ENCODE measurements around the gene FGFRL1.
"Not testable (repeated sequence)": the region's sequence is repeated elsewhere in the genome, so short reads cannot be mapped to it uniquely, and the experiment has no call there.

Gene FGFRL1

DNA sequence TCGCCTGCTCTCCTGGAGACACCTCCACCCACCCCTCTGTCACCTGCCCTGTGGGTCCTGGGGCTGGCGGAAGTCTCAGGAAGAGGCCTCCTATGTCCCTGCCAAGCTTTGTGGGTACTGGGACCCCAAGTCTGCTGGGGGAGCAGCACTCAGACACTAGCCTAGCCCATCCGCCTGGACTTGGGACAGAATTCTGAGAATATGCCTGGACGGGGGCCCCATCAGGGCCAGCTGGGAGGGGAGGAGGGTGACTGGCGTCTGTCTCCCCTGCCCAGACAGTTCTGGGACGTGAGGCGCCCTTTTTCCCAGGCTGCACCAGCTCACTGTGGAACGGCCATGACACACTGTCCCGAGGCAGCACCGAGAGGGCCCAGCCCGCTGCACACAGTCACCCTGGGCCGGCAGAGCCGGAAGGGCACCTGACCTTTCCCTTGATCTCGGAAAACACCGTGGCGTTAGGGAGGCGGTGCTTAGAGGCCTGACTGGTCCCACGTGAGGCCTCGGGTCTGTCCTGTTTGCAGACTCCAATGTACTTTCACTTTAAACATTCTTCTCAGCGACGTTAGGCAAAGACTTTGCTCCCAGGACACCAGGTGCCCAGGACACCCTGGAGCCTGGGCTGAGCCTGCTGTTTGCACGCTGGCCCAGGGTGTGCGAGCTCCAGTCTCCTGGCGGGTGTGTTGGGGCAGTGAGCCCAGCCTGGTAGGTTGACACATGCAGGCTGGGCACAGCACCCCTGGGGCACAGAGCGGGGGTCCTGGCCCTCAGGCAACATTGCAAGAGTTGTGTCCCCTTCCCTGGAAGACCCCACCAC, 18.9 kb upstream of the FGFRL1 start:
- DNase-seq (ENCODE audit: low read depth) = no peak

DNA sequence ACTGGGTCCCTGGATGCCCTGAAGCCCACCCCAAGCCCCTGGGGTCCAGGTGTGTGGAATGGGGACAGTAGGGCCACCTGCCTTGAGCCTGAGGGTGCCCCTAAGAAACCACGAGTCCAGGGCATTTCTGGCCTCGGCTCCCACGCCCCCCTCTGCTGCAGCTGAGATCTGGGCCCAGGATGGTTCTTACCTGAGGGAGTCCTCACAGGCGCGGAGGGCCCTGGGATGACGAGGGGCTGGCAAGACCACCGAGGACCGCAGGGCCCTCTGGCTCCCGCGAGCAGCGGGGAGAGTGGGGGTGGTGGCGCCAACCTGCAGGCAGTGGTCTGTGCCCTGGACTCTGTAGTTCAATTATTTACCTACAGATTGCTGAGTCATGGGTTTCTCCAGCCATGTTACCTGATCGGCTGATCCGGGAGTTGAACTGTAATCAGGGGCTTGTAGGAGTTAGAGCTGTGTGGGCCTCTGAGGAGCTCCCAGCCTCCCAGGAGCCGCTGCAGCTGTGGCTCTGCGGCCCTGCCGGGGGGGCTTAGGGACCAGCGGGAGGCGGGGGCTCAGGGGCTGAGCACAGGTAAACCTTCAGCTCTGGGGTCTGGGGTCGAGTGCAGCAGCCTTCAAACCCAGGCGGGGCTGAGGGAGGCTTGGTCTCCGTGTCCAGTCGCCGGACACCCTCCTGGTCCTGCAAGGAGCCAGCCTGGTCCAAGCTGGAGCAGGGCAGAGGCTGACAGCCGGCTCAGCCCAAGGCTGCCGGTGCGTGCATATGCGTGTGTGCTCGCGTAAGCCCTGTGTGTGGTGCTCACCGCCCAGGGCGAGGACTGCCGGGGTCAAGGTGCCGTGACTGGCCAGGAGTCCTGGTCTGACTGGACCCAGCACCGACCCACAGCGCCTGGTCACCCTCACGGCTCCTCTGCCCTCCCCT, 18.1 kb upstream of the FGFRL1 start, which contains the start of gene SLC26A1:
Gene SLC26A1 (minus strand): TSS at position 294 of the 919 bp plus-strand sequence. CDS start 1,701 bp downstream, outside the sequence.
- no peak for DNase-seq (ENCODE audit: low read depth)

- no peak for DNase-seq (ENCODE audit: low read depth)
Measured at GRCh38 chr4:995311-996026, 16.0 kb upstream of the FGFRL1 start.

- no peak for DNase-seq (ENCODE audit: low read depth)
Measured at GRCh38 chr4:996030-996996, 15.1 kb upstream of the FGFRL1 start.

DNA sequence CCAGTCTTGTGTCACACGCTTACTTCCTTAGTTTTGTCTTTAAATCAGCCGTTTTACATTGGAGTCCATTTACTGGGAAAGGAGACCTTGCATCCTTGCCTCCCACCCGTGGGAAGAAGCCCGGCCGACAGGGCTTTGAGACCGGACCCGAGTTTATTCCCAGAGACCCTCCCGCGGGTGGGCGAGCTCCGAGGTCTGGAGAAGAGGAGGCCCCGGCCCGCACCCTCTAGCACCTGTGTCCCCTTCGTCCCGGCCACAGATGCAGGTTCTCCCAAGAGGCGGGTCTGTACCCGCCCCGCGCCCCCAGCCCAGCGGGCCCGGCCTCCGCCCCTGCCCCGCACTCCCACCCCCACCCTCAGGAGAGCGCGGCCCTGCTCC, 14.4 kb upstream of the FGFRL1 start:
- DNase-seq (ENCODE audit: low read depth) = no peak

DNA sequence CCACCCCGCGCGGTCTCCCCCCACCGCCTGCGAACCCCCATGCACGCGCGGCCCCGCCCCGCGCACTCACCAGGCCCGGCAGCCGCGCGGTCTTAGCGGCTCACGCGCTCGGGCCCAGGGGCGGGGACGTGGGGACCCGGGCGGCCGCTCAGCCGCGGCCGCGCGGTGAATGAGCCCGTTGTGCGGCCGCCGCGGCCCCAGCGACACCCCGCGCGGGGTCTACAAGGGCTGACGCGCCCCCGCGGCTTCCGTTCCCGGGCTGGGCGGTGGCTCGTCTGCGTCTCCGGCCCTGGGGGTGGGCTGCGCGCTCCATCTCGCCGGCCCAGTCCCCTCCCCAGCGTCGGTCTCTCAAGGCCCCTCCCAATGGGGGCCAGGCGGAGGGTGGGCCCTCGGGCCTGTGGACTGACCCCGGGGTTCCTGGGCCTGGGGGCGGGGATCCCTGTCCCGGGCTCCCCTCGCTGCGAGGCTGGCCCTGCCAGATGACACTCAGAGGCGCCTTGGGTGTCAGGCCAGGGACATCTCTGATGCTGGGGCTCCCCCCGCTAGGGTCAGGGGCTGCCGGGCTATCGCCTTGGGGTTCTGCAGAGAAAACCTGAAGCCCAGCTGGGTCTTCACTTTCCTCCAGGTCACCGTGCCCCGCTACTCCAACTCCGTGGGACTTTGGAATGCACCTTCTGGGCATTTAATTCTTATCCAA, 13.9 kb upstream of the FGFRL1 start:
- no peak for DNase-seq (ENCODE audit: low read depth)

GRCh38 chr4:998096-998691, 13.2 kb upstream of the FGFRL1 start:
- no peak for DNase-seq (ENCODE audit: low read depth)

- DNase-seq (ENCODE audit: low read depth) = not testable (repeated sequence)
Measured at GRCh38 chr4:999240-999863, 12.1 kb upstream of the FGFRL1 start.

GRCh38 chr4:999882-1000425, 11.5 kb upstream of the FGFRL1 start:
- DNase-seq (ENCODE audit: low read depth) = no peak

DNA sequence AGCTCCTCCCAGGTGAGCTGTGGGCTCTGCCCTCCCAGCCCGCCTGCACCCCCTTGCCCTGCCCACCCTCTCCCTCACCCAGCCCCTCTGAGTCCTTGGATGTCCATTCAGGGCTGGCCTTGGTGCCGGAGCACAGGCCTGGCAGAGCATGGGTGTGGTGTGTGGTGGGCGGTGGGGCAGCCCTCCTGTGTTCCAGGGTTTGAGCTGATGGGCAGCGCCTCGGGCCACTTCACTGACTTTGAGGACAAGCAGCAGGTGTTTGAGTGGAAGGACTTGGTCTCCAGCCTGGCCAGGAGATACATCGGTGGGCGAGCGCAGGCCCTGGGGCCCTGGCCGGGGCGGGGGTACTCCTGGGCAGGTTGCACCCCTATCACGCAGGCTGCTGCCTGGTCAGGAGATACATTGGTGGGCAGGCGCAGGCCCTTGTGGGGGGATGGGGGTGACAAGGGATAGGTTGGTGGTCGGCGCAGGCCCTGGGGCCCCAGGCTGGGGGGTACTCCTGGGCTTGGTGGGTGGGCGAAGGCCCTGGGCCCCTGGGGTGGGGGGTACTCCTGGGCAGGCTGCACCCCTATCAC, 10.7 kb upstream of the FGFRL1 start:
- DNase-seq (ENCODE audit: low read depth) = no peak

DNA sequence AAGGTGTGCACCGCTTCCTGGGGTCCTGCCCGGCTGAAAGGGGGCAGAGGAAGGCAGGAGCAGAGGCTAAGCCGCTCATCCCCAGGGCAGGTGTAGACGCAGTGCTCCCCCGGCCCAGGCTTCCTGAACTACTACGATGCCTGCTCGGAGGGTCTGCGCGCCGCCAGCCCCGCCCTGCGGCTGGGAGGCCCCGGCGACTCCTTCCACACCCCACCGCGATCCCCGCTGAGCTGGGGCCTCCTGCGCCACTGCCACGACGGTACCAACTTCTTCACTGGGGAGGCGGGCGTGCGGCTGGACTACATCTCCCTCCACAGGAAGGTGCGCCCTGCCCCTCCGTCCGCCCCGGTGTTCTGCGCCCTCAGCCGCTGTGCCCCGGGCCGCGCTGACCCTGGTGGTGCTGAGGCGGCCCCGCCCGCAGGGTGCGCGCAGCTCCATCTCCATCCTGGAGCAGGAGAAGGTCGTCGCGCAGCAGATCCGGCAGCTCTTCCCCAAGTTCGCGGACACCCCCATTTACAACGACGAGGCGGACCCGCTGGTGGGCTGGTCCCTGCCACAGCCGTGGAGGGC, 9.8 kb upstream of the FGFRL1 start:
- no peak for DNase-seq (ENCODE audit: low read depth)

DNA sequence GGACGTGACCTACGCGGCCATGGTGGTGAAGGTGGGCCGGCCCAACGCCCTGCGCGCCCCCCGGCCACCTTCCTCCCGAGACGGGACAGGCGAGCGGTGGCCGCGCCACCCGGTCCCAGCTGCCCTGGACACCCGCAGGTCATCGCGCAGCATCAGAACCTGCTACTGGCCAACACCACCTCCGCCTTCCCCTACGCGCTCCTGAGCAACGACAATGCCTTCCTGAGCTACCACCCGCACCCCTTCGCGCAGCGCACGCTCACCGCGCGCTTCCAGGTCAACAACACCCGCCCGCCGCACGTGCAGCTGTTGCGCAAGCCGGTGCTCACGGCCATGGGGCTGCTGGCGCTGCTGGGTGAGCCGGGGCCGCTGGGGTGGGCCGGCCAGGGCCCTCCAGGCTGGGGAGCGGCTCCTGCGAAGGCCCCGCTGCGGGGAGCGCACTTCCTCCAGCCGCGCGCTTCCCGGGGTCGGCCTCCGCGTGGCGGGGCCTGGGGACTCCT, 9.2 kb upstream of the FGFRL1 start:
- no peak for DNase-seq (ENCODE audit: low read depth)

- DNase-seq (ENCODE audit: low read depth) = no peak
Measured at GRCh38 chr4:1002631-1003251, 8.7 kb upstream of the FGFRL1 start.

- DNase-seq (ENCODE audit: low read depth) = no peak
Measured at GRCh38 chr4:1003271-1004070, 8.0 kb upstream of the FGFRL1 start.

DNA sequence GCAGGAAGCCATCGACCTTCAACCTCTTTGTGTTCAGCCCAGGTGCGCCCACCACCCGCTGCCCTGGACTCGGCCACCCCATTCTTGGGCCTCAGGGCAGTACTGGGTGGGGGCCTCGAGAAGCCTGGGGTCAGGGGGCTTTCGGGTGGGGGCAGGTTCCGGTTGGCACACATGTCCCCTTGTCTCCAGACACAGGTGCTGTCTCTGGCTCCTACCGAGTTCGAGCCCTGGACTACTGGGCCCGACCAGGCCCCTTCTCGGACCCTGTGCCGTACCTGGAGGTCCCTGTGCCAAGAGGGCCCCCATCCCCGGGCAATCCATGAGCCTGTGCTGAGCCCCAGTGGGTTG, 7.4 kb upstream of the FGFRL1 start:
- DNase-seq (ENCODE audit: low read depth) = no peak

DNA sequence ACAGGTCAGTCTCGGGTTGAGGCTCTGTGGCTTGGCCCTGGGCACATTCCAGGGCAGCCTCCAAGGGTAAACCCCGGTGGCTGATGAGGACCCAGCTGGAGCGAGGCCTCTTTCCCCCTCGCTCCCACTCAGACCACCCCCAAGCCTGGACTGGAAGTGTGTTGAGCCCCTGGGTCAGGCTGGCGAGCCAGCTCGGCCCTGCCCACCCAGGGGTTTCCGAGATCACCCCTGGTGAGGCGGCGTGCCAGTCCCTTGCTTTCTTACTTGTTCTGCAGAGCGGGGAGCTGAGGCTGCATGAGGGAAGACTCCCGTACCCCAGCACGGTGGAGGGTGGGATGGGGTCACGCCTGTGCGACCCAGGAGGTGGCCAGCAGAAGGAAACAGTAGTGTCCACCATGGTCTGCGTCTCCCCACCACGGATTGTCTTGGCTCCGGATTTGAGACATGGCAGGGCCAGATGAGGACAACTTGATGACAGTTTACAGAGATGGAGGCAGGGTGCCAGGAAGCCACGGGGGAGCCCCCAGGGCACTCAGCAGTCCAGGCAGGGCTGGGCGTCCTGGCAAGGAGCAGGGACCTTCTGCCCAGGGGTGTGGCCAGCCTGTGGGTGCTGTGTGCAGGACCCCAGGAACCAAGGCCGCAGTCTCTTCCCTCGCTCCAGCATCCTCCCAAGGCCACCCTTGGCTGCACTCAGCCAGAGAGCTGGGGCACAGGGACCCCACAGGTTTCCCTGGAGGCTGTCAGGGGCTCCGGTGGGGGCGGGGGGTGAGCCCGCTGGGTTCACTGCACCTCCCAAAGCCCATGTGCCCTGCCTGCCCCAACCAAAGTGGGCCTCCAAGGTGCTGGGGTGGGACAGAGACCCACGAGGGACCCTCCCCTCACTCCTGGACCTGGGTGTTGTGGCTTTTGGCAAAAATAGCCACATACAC, 6.6 kb upstream of the FGFRL1 start:
- no peak for DNase-seq (ENCODE audit: low read depth)
